ENCODE measurements around the gene AGBL1. TPM values are rescaled to one million over a fixed set of nuclear protein-coding genes. Genes with fewer than 3 reads are reported as not detected.

Gene AGBL1
- total RNA-seq, 1 donor from 2014 or later, result not detected

GRCh38 chr15:86879250-86880229, 799.9 kb downstream of the AGBL1 start:
- peak overlapping the region; percentile 30 for H3K4me2 ChIP-seq (ENCODE audit: low read length)
- DNase-seq (ENCODE audit: low read depth) (no peak), FAIRE-seq (no peak)
- no peak overlapping the region for H2AFZ ChIP-seq (ENCODE audit: low read depth, low read length)
- no peak overlapping the region for H3K27ac Mint-ChIP-seq (ENCODE audit: unreplicated experiment)
- peaks cover 2% of the 10 kb centered on the region for H3K36me3 Mint-ChIP-seq (ENCODE audit: low read depth, unreplicated experiment)
- H3K9ac ChIP-seq (ENCODE audit: low read length), result no peak overlapping the region
- H3K27me3 Mint-ChIP-seq (ENCODE audit: low read depth, unreplicated experiment), result peaks cover 4% of the 10 kb centered on the region
- H3K79me2 ChIP-seq (ENCODE audit: insufficient read depth, low read length), result no peaks in the 10 kb centered on the region
- no peaks in the 10 kb centered on the region for H3K27me3 ChIP-seq (ENCODE audit: insufficient read depth, low read length)
- peaks cover 5% of the 10 kb centered on the region for H3K4me1 ChIP-seq (ENCODE audit: insufficient read depth, low read length)
- no peaks in the 10 kb centered on the region for H4K20me1 ChIP-seq (ENCODE audit: insufficient read depth, low read length)
- H3K27ac ChIP-seq (ENCODE audit: low read depth, low read length), result no peak overlapping the region
- H3K4me1 Mint-ChIP-seq (ENCODE audit: low read depth, unreplicated experiment), result no peaks in the 10 kb centered on the region
- H3K4me3 Mint-ChIP-seq (ENCODE audit: unreplicated experiment), result no peak overlapping the region
- TF ChIP-seq EZH2 (IDR thresholded peaks at IDR 0.05; ENCODE audit: insufficient read depth, low read length), result no peak
- no peak for TF ChIP-seq CTCF (IDR thresholded peaks at IDR 0.05; ENCODE audit: insufficient read depth, low read depth, low read length)
- no peak overlapping the region for H3K4me3 ChIP-seq (ENCODE audit: insufficient read depth, low read depth, low read length)
- H3K9me3 ChIP-seq (ENCODE audit: insufficient read depth, low read depth, low read length), result no peaks in the 10 kb centered on the region
- H3K9me3 Mint-ChIP-seq (ENCODE audit: unreplicated experiment), result no peaks in the 10 kb centered on the region
- no peaks in the 10 kb centered on the region for H3K36me3 ChIP-seq (ENCODE audit: insufficient read depth, low read length)

- Mint-ChIP-seq H3K4me1 (ENCODE audit: low read depth, unreplicated experiment) (no peaks in the 10 kb centered on the region), H3K27ac (ENCODE audit: unreplicated experiment) (no peak overlapping the region), H3K9me3 (ENCODE audit: unreplicated experiment) (no peaks in the 10 kb centered on the region), H3K4me3 (ENCODE audit: unreplicated experiment) (no peak overlapping the region), H3K27me3 (ENCODE audit: low read depth, unreplicated experiment) (peaks cover 5% of the 10 kb centered on the region), H3K36me3 (ENCODE audit: low read depth, unreplicated experiment) (no peaks in the 10 kb centered on the region)
- TF ChIP-seq EZH2 (IDR thresholded peaks at IDR 0.05; ENCODE audit: insufficient read depth, low read length) (no peak), CTCF (IDR thresholded peaks at IDR 0.05; ENCODE audit: insufficient read depth, low read depth, low read length) (no peak)
- DNase-seq (ENCODE audit: low read depth) (no peak), FAIRE-seq (no peak)
- H3K27me3 ChIP-seq (ENCODE audit: insufficient read depth, low read length), result no peaks in the 10 kb centered on the region
- no peak overlapping the region for H3K4me3 ChIP-seq (ENCODE audit: insufficient read depth, low read depth, low read length)
- no peaks in the 10 kb centered on the region for H3K9me3 ChIP-seq (ENCODE audit: insufficient read depth, low read depth, low read length)
- H3K36me3 ChIP-seq (ENCODE audit: insufficient read depth, low read length), result no peaks in the 10 kb centered on the region
- H3K9ac ChIP-seq (ENCODE audit: low read length), result no peak overlapping the region
- no peak overlapping the region for H2AFZ ChIP-seq (ENCODE audit: low read depth, low read length)
- H4K20me1 ChIP-seq (ENCODE audit: insufficient read depth, low read length), result no peaks in the 10 kb centered on the region
- H3K79me2 ChIP-seq (ENCODE audit: insufficient read depth, low read length), result no peaks in the 10 kb centered on the region
- no peaks in the 10 kb centered on the region for H3K4me1 ChIP-seq (ENCODE audit: insufficient read depth, low read length)
- no peak overlapping the region for H3K4me2 ChIP-seq (ENCODE audit: low read length)
- H3K27ac ChIP-seq (ENCODE audit: low read depth, low read length), result no peak overlapping the region
These were observed 805.9 kb downstream of the AGBL1 start for GRCh38 chr15:86885616-86886015.
